A673 (cell line): Measurements from ENCODE around the gene FOXN4. TPM values are rescaled to one million over a fixed set of nuclear protein-coding genes. Genes with fewer than 3 reads are reported as not detected.

ENCODE experiments used
- BruUV-seq: library from RNA; stranded (reverse); fragments of 400-500 nt; replicated peaks from 2 replicates; lab custom pipeline; 2021; lab: Mats Ljungman, UMichigan
- CTCF ChIA-PET: fragments of 300-600 bp; sonication (Branson Sonifier 250); formaldehyde crosslinking; loops from one replicate; lab custom pipeline; 2022; ENCODE audit warnings: antibody characterized with exemption; lab: Charles Lee
- POLR2A ChIA-PET: fragments of 300-600 bp; sonication (Branson Sonifier 250); formaldehyde crosslinking; loops from one replicate; lab custom pipeline; 2022; ENCODE audit warnings: antibody characterized with exemption; ENCODE audit not compliant: low non-redundant PET; lab: Charles Lee
- DNase-seq: peaks from one replicate; pipeline ENCODE4 v3.0.0-alpha.2; 2015; ENCODE audit warnings: low spot score
- H3K27ac ChIP-seq: fragments of 200-600 bp; sonication (generic); 2 replicates; pipeline ENCODE4 v1.5.1; 2016; ENCODE audit warnings: mixed run types, low read depth, mild to moderate bottlenecking, mixed read lengths, antibody characterized with exemption, low read length; ENCODE audit not compliant: poor library complexity, severe bottlenecking
- H3K27me3 ChIP-seq: fragments of 200-600 bp; sonication (generic); replicated peaks from 2 replicates; pipeline ENCODE4 v1.6.1; 2017; ENCODE audit warnings: mixed run types, low read depth, mild to moderate bottlenecking, mixed read lengths, antibody characterized with exemption, low read length; ENCODE audit not compliant: insufficient read depth, poor library complexity
- H3K36me3 ChIP-seq: fragments of 200-600 bp; sonication (generic); 2 replicates; pipeline ENCODE4 v1.6.1; 2016; ENCODE audit warnings: mixed run types, mild to moderate bottlenecking, mixed read lengths, antibody characterized with exemption, low read length; ENCODE audit not compliant: insufficient read depth, poor library complexity, severe bottlenecking
- H3K4me1 ChIP-seq: fragments of 200-600 bp; sonication (generic); 2 replicates; pipeline ENCODE4 v1.6.1; 2017; ENCODE audit warnings: mixed run types, mild to moderate bottlenecking, mixed read lengths, antibody characterized with exemption, low read length; ENCODE audit not compliant: insufficient read depth, poor library complexity, severe bottlenecking
- H3K4me3 ChIP-seq: fragments of 200-600 bp; sonication (generic); 2 replicates; pipeline ENCODE4 v1.5.1; 2016; ENCODE audit warnings: low read depth, mixed run types, mild to moderate bottlenecking, mixed read lengths, low read length; ENCODE audit not compliant: poor library complexity, severe bottlenecking
- H3K9me3 ChIP-seq: fragments of 200-600 bp; sonication (generic); 2 replicates; pipeline ENCODE4 v1.6.1; 2016; ENCODE audit warnings: mixed run types, low read depth, mild to moderate bottlenecking, mixed read lengths, antibody characterized with exemption, low read length; ENCODE audit not compliant: poor library complexity, severe bottlenecking
- CTCF ChIP-seq: fragments of 300-800, 200-600 bp; sonication (generic); conservative IDR thresholded peaks from 2 replicates; pipeline ENCODE4 v1.5.1; 2017; ENCODE audit warnings: low read depth, mild to moderate bottlenecking, antibody characterized with exemption, low read length, moderate library complexity, mixed read lengths
- EZH2 ChIP-seq: fragments of 200-600 bp; sonication (generic); IDR thresholded peaks from 2 replicates; pipeline ENCODE4 v1.6.1; 2017; ENCODE audit warnings: borderline replicate concordance, low read depth, mild to moderate bottlenecking, mixed read lengths, antibody characterized with exemption, low read length; ENCODE audit not compliant: poor library complexity, severe bottlenecking
- intact Hi-C: fragments of 100-400 bp; cut with micrococcal nuclease; formaldehyde crosslinking; loops from one replicate; pipeline ENCODE4 v1.10.0; 2022; ENCODE audit not compliant: unreplicated experiment
- total RNA-seq: library from RNA; stranded (reverse); gene quantifications from 2 replicates; pipeline ENCODE4 v1.2.3, GENCODE V29; 2021

The FOXN4 gene
- total RNA-seq, 1 experiment from 2014 or later, result not detected

GRCh38 chr12:109293106-109293505 is 16.0 kb downstream of the FOXN4 start:
- no peak for TF ChIP-seq EZH2
- no peak for TF ChIP-seq CTCF
- DNase-seq, result no peak
- Histone ChIP-seq H3K27ac (no peak overlapping the region), H3K27me3 (no peaks in the 10 kb centered on the region), H3K9me3 (no peaks in the 10 kb centered on the region), H3K36me3 (no peaks in the 10 kb centered on the region), H3K4me1 (peaks cover 11% of the 10 kb centered on the region), H3K4me3 (no peak overlapping the region)
- BruUV-seq, result no TSS peak
- intact Hi-C loops, result no loop called here
- ChIA-PET POLR2A (no interaction called here), CTCF (no interaction called here)

GRCh38 chr12:109292342-109292711 is 16.8 kb downstream of the FOXN4 start:
- CTCF ChIA-PET, result no interaction called here

GRCh38 chr12:109291521-109292341 is 17.4 kb downstream of the FOXN4 start:
- H3K4me3 ChIP-seq, result no peak overlapping the region
- H3K36me3 ChIP-seq, result no peaks in the 10 kb centered on the region
- intact Hi-C loops, result no loop called here
- POLR2A ChIA-PET, result no interaction called here
- no peaks in the 10 kb centered on the region for H3K9me3 ChIP-seq
- no peak for TF ChIP-seq EZH2
- no peak for TF ChIP-seq CTCF
- peaks cover 11% of the 10 kb centered on the region for H3K4me1 ChIP-seq
- H3K27me3 ChIP-seq, result no peaks in the 10 kb centered on the region
- no TSS peak for BruUV-seq
- peak; percentile 65 for DNase-seq
- no peak overlapping the region for H3K27ac ChIP-seq
- CTCF ChIA-PET, result no interaction called here

More at GRCh38 chr12:109292342-109292711, 16.8 kb downstream of the FOXN4 start:
- no peak for DNase-seq
- H3K4me3 ChIP-seq, result no peak overlapping the region
- BruUV-seq, result no TSS peak
- peaks cover 11% of the 10 kb centered on the region for H3K4me1 ChIP-seq
- TF ChIP-seq EZH2, result no peak
- TF ChIP-seq CTCF, result no peak
- H3K27me3 ChIP-seq, result no peaks in the 10 kb centered on the region
- POLR2A ChIA-PET, result no interaction called here
- no peaks in the 10 kb centered on the region for H3K36me3 ChIP-seq
- intact Hi-C loops, result no loop called here
- H3K27ac ChIP-seq, result no peak overlapping the region
- H3K9me3 ChIP-seq, result no peaks in the 10 kb centered on the region
